GM13976 (cell line): ENCODE data around the gene JPH4.

Experiments
- DNase-seq: peaks from one replicate; pipeline ENCODE4 v3.0.0; 2012; ENCODE audit warnings: low spot score
- CTCF ChIP-seq: IDR thresholded peaks from 2 replicates; pipeline ENCODE4 v1.5.1; 2012; ENCODE audit warnings: borderline replicate concordance, mild to moderate bottlenecking; ENCODE audit not compliant: insufficient read depth; ENCODE audit errors: extremely low read depth, missing control alignments, control extremely low read depth
- in situ Hi-C: fragments of 300-500 bp; cut with MboI; formaldehyde crosslinking; loops from one replicate; pipeline ENCODE4 v1.12.0; 2022; ENCODE audit warnings: low sequenced_read_pairs, mixed read lengths, inconsistent platforms; ENCODE audit not compliant: unreplicated experiment

The JPH4 gene

GRCh38 chr14:23547924-23548323, 30.7 kb downstream of the JPH4 start:
- no peak for DNase-seq

GRCh38 chr14:23546450-23547035, 32.0 kb downstream of the JPH4 start:
- TF ChIP-seq CTCF = no peak
- in situ Hi-C loops = loop anchor here (10.0 kb wide), 1 partner anchor 62 kb away; no protein-coding TSS in a partner anchor
- DNase-seq = no peak

More at GRCh38 chr14:23547924-23548323, 30.7 kb downstream of the JPH4 start:
- TF ChIP-seq CTCF = no peak
- in situ Hi-C loops = loop anchor here (10.0 kb wide), 1 partner anchor 63 kb away; no protein-coding TSS in a partner anchor

DNA sequence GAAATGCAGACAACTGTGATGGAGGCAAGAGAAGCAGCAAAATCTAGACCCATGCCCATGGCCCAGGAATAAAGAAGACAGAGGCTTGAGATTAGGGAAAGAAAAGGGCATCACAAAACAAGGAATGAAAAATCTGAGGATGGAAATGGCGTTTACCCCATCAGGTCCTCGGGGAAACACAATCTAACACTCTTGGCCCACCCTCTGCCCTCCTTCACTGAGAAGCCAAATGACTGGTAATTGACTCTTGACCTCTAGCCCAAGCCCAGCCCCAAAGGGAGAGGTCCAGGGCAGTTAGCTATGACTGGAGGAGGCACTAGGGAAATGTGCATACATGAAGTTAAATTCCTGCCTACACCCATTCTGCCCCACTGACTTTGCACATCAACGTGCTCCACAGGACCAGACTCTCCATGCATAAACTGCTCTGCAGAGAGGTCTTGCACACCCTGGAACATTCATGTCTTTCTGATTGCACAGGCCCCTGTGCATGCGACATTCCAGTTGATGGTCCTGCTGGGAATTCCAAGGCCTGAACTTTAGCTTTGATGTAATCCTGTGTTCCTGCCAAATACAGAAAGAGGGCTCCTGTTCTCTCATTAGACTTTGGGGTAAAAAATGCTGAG, 32.7 kb downstream of the JPH4 start:
- DNase-seq = no peak
- in situ Hi-C loops = loop anchor here (10.0 kb wide), 1 partner anchor 61 kb away; no protein-coding TSS in a partner anchor
- TF ChIP-seq CTCF = no peak

DNA sequence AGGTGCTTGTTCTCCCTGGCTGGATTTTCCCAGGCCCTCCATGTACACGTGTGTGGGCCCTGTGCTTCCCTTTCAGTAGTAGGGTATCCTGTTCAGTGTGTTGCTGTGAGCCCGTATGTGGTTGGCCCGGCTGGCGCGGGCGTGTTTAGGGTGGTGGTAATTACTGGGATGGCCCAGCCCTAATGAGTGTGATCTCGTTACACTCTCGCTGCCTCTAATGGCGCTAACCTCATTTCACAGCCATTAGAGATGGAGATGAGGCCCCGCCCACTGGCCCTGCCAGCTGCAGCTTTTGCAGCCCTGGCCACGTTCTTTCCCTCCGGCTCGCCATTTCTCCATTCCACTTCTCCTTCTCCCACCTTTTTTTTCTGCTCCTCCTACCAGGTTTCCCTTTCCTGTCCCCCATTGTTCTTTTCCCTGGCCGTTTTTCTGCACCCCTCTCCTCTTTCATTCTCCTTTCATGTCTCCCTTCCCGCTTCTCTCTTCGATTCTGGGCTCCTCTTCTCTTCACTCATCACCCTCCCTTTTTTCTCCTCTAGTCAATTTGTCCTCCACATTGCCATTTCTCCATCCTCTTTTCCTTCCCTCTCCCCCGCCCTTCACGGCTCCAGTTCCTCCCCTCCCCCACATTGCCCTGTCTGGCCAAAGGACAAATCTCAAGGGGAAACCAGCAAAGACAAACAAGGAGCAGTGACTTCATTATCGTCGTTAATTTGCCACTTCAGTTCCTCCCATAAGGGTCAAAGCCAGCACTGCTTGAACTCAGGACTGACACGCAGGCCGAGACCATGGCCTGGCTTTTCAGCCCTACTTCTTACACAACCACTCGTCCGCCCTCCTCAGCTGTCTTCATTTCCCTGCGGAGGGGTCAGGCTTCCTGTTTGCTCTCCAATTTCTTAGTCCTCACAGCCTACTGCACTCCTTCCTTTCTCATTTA, 33.8 kb downstream of the JPH4 start:
- no peak for DNase-seq
- TF ChIP-seq CTCF = no peak
- in situ Hi-C loops = loop anchor here (10.0 kb wide), 1 partner anchor 60 kb away; no protein-coding TSS in a partner anchor

DNA sequence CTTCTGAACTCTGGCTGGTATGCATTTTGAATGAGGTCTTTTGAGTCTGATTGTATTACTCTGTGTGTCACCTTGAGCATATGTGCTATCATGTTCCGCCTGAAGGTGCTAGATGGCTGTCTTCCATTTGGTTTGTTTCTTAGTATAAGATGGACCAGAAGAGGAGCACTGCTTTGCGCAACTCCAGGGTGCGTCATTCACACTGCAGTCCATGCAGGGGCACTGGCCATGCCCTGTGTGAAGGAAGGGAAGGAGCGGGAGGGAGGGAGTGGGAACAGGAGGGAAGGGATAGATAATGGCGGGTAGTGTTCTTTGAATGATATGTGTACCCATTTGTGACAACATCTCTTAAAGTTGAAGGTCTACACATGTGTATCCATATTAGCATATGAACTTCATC, 35.2 kb downstream of the JPH4 start:
- DNase-seq = no peak
- no peak for TF ChIP-seq CTCF
- in situ Hi-C loops = loop anchor here (10.0 kb wide), 1 partner anchor 59 kb away; no protein-coding TSS in a partner anchor

DNA sequence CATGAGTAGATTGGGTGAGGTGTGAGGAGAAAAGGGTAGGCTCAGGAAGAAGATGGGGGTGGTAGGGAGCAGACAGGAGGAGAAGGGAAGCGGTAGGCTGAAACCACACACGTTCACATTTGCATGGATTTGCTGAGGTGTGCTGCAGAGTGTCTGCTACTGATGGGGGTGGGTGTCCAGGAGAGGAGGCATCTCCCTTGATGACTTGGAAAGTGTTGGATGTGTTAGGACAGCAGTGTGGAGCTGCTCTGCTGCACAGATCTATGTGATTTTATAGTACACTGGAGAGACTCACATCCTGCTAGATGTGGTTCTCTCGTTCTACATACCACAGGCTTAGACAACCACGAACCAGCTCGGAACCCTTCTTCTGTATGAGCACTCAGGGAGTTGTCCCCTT, 36.3 kb downstream of the JPH4 start:
- no peak for DNase-seq
- in situ Hi-C loops = loop anchor here (10.0 kb wide), 1 partner anchor 57 kb away; no protein-coding TSS in a partner anchor
- no peak for TF ChIP-seq CTCF
